ENCODE results near the gene CST3.

DNA sequence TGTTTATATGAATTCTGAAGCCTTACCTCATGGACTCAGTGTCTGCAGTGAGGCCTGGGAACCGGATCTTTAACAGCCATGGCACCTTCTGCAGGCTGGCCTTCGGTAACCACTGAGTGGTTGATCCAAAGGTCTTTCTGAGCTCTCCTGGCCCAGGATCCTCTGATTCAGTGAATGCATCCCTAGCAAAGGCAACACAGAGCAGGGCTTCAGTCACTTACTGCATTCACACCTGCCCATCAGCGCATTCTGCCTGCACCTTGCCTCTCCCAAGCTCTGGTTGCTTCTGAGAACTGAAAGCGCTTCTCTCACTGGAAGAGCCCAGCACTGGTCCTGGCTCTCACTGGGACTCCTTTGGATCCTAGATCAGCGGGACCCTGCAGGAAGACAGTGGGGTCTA lies 23.6 kb downstream of the CST3 start:
- TF ChIP-seq, protein P1, sequence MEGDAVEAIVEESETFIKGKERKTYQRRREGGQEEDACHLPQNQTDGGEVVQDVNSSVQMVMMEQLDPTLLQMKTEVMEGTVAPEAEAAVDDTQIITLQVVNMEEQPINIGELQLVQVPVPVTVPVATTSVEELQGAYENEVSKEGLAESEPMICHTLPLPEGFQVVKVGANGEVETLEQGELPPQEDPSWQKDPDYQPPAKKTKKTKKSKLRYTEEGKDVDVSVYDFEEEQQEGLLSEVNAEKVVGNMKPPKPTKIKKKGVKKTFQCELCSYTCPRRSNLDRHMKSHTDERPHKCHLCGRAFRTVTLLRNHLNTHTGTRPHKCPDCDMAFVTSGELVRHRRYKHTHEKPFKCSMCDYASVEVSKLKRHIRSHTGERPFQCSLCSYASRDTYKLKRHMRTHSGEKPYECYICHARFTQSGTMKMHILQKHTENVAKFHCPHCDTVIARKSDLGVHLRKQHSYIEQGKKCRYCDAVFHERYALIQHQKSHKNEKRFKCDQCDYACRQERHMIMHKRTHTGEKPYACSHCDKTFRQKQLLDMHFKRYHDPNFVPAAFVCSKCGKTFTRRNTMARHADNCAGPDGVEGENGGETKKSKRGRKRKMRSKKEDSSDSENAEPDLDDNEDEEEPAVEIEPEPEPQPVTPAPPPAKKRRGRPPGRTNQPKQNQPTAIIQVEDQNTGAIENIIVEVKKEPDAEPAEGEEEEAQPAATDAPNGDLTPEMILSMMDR (IDR thresholded peaks at IDR 0.05): no peak
- TF ChIP-seq POLR2A (IDR thresholded peaks at IDR 0.05): no peak

Data from adrenal gland (tissue), 5 donors.